Fibroblast of pulmonary artery (primary cell): ENCODE data around the gene SEMA5A.

ENCODE experiments used
- DNase-seq: peaks from one replicate; pipeline ENCODE4 v3.0.0-alpha.2; 2010; ENCODE audit warnings: low read depth
- H3K4me3 ChIP-seq: replicated peaks from 2 replicates; pipeline ENCODE4 v1.5.1; 2011; ENCODE audit warnings: low read depth, mild to moderate bottlenecking, control low read depth, low read length, moderate library complexity
- CTCF ChIP-seq: IDR thresholded peaks from 2 replicates; pipeline ENCODE4 v1.5.1; 2011; ENCODE audit warnings: mild to moderate bottlenecking, control low read depth, low read length, inconsistent platforms; ENCODE audit errors: missing control alignments

The SEMA5A gene

DNA sequence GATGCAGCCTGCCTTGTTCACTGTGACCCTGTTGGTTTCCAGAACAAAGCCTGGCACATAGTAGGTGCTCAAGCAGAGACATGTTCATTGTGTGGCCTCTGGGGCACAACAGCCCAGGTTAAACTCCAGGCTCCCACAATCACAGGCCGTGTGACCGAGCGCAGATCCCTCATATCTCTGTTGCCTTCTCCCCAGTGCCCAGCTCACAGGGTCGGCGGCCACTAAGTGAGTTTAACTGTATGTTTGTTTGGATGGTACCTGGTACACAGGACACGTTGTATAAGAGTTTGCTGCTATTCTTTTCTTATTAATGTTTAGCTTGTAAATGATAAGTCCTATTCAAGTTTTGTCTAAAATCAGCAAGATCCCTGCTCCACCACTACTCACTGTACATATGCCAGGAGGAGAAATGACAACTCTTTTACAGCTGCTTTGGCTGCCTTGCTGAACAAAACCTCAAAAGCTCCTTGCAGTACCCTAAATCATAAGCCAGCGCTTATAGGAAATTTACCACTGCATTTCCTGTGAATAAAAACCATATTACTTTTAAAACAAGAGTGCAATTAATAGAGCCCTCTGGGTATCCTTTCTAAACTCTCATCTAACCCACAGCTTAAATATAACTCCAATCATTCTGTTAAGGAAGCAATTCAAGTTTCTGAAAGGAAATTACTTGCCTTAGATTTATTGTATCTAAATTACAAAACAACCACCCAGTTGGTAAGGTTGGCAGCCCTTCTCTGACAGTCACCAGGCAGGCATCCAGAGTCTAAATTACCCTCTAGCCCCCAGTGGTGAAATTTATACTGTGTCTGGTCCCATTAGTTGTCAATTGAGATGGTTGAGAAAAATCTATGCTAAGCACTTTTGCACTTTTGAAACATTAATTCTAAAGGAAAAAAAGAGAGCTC is 379.4 kb downstream of the SEMA5A start:
- no peak for TF ChIP-seq CTCF
- H3K4me3 ChIP-seq = no peak overlapping the region

DNA sequence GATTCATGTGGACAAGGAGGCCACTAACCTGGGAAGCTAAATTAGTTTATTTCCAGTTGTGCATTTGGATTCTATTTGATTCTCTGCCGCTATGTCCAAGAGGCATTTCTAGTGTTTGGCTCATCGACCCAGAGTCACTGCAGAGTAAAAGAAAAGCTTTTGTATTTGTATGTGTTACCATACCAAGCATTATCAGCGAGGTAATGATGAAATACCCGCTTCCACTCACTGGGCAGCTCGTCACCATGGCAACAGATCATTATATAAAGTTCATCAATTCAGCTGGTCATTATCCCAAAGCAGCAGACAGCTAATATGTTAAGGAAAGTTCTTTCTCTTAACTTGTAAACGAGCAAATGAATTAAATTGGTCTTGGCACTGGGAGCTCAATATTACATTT is 380.3 kb downstream of the SEMA5A start:
- no peak for TF ChIP-seq CTCF
- no peak overlapping the region for H3K4me3 ChIP-seq
- DNase-seq = no peak

More for the DNA sequence above, 379.4 kb downstream of the SEMA5A start:
- DNase-seq = no peak

GRCh38 chr5:9160747-9161146 is 385.1 kb downstream of the SEMA5A start:
- no peak for TF ChIP-seq CTCF
- H3K4me3 ChIP-seq = no peak overlapping the region
- DNase-seq = no peak

DNA sequence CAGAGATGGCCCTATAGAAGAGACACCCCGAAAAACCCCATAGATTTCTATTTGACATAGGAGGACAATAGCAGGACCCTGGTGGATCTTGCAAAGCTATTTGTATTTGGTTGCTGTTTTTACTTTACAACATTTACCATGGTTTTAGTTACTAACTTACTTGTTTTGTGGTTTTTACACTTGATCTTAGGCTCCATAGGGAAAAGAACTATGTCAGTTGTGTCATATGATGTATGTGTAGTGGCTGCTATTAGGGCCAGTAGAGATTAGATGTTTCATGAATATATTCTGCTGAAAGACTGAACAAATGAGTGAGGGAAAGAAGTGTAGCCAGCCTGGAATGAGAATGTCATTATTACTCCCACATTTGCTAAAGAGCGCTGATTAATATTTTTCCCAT is 388.1 kb downstream of the SEMA5A start:
- no peak for DNase-seq
- TF ChIP-seq CTCF = no peak
- no peak overlapping the region for H3K4me3 ChIP-seq

DNA sequence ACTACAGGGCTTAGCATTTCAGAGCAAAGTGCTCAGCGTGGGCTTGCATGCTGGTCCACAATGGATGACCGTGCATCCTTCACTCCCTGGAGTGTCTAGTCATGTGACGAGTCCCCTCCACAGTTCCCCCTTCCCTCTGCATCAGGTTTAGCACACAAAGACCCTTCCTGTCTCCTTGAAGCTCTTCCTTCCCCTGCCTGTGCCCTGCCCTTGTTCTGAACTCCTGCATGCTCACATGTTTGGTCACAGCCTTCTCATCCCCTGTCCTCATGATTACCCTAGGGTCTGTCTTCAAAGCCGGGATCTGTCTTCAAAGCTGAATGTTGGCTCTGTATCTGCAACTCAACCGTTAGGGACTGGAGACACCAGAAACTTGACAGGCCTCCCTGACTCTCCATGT is 388.9 kb downstream of the SEMA5A start:
- no peak for TF ChIP-seq CTCF
- DNase-seq = no peak
- H3K4me3 ChIP-seq = no peak overlapping the region

DNA sequence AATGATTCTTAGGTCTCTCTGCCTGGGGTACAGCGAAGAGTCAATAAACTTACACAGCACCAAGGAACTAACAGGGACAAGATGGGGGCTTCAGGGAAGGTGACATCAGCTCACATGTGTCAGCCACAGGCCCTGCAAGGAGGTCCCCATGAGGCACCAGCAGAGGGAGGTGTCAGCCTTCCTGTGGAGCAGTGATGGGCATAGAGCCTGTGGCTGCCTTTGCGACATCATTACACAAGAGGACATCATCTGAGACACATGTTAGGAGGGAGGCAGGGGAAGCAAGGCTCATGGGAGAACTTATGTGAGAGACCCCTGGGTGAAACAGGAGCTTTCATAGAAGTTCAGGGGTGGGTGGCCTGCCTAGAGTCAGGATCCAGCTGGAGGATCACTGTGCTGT is 389.6 kb downstream of the SEMA5A start:
- H3K4me3 ChIP-seq = no peak overlapping the region
- TF ChIP-seq CTCF = peak; percentile 48
- peak; percentile 63 for DNase-seq
